Measurements from ENCODE around the gene CHID1. TPM values are rescaled to one million over a fixed set of nuclear protein-coding genes. Genes with fewer than 3 reads are reported as not detected.

CHID1 gene
- total and polyA plus RNA-seq, 2 of the 8 experiments (the other 6 are each of a cell fraction or from before 2014, with no cell fraction given): 81.2 to 88.5 TPM

DNA sequence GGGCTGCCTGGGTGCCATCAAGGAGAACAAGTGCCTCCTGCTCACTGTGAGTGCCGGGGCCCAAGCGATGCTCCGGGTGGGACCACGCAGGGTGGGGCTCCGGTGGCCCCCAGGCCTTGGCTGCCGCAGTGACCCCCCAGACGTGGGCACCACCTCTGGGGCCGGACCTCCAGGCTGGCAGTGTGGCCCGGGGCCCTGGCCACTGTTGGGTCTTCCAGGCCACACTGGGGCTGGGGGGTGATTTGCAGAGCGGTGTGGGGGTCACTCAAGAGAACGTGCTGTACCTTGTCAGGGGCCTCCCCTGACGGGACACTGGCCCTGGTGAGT, 48.0 kb downstream of the CHID1 start:
- POLR2A ChIA-PET (ENCODE audit: partially characterized antibody): interaction anchor here (1.2 to 13.8 kb wide), 6 partner anchors 10 to 49 kb away, joined by 4 to 234 read pairs (median 7); partner anchors contain the start of genes CD151, POLR2L and TSPAN4

More for the DNA sequence above, 48.0 kb downstream of the CHID1 start:
- H3K4me3 ChIP-seq (ENCODE audit: extremely low read depth in 1 of 4, insufficient read depth in 2 of 4, low read depth in 3 of 4, low read length in 4 of 4): peak overlapping the region in 1 of 4 experiments; percentile 22; a peak in 1 of 8 replicates
- no peaks in the 10 kb centered on the region for H3K79me2 ChIP-seq (ENCODE audit: control insufficient read depth in 1 of 2, insufficient read depth in 2 of 2, low read length in 2 of 2)
- H2AK5ac ChIP-seq (ENCODE audit: low read depth, low read length): no peak overlapping the region
- peaks cover 9 to 46% of the 10 kb centered on the region in 2 experiments for H4K20me1 ChIP-seq (replicated peaks in 1 of 2; ENCODE audit: control insufficient read depth in 1 of 2, insufficient read depth in 2 of 2, low read length in 2 of 2)
- H3K27me3 ChIP-seq (replicated peaks in 1 of 4; ENCODE audit: control insufficient read depth in 3 of 4, extremely low read depth in 1 of 4, insufficient read depth in 3 of 4, low read length in 3 of 4): peaks cover 0 to 2% (median 0%) of the 10 kb centered on the region in 4 experiments; a peak in 1 of 7 replicates
- FAIRE-seq (no peak), DNase-seq (ENCODE audit: low read depth in 1 of 2, low spot score in 2 of 2) (no peak)
- peak overlapping the region; percentile 69 for H4K91ac ChIP-seq (replicated peaks; ENCODE audit: insufficient read length, low read length)
- H3K4ac ChIP-seq (replicated peaks; ENCODE audit: insufficient read length, low read depth, low read length): peak overlapping the region; percentile 29
- peaks cover 0 to 4% (median 0%) of the 10 kb centered on the region in 4 experiments; a peak in 3 of 8 replicates for H3K36me3 ChIP-seq (ENCODE audit: control insufficient read depth in 2 of 4, insufficient read depth in 4 of 4, low read length in 3 of 4)
- H2BK12ac ChIP-seq (ENCODE audit: low read depth, low read length): no peak overlapping the region
- no peak overlapping the region; the same call in 1 of the 2 replicates for H3K18ac ChIP-seq (ENCODE audit: extremely low read depth, low read length)
- H4K5ac ChIP-seq (ENCODE audit: insufficient read length, low read depth, low read length): peak overlapping the region; percentile 15
- CTCF ChIA-PET (ENCODE audit: partially characterized antibody): interaction anchor here (1.6 to 10.5 kb wide), 4 partner anchors 11 to 192 kb away, joined by 4 to 74 read pairs (median 11); partner anchors contain the start of gene TSPAN4
- H3K4me2 ChIP-seq (ENCODE audit: insufficient read depth in 1 of 2, low read depth in 2 of 2, low read length in 2 of 2): peak overlapping the region; percentile 24 to 36; a peak in 1 of 4 replicates
- H2BK15ac ChIP-seq (ENCODE audit: low read length): no peak overlapping the region
- no peak overlapping the region for H3K27ac ChIP-seq (ENCODE audit: low read depth, low read length)
- H2BK120ac ChIP-seq (replicated peaks; ENCODE audit: low read depth, low read length): no peak overlapping the region
- no peaks in the 10 kb centered on the region for H3K23me2 ChIP-seq (ENCODE audit: low read depth, low read length)
- H3K79me1 ChIP-seq (ENCODE audit: low read depth, low read length): peaks cover 3% of the 10 kb centered on the region
- H3K4me1 ChIP-seq (replicated peaks in 1 of 4; ENCODE audit: control insufficient read depth in 3 of 4, insufficient read depth in 4 of 4, low read length in 3 of 4): peaks cover 0 to 31% (median 23%) of the 10 kb centered on the region in 4 experiments; a peak in 6 of 7 replicates
- H2BK5ac ChIP-seq (ENCODE audit: low read depth, low read length): no peak overlapping the region; the same call in 1 of the 2 replicates
- H4K8ac ChIP-seq (ENCODE audit: extremely low read depth, insufficient read depth, low read length): no peak overlapping the region; the same call in 1 of the 2 replicates
- H3K23ac ChIP-seq (ENCODE audit: insufficient read length): no peak overlapping the region
- no peaks in the 10 kb centered on the region for H3K9me3 ChIP-seq (ENCODE audit: insufficient read depth in 2 of 2, low read depth in 1 of 2, low read length in 1 of 2)
- no peak overlapping the region for H2AFZ ChIP-seq (ENCODE audit: low read length)
- no peak overlapping the region; a peak in 1 of 7 replicates for H3K9ac ChIP-seq (replicated peaks in 1 of 4; ENCODE audit: extremely low read depth in 1 of 4, low read depth in 3 of 4, low read length in 3 of 4)
- no peak overlapping the region for H3K56ac ChIP-seq (replicated peaks; ENCODE audit: insufficient read length, low read depth, low read length)
- 84% methylated on average over 10 of the region's 12 CpGs; no CpG with 5 or more reads in 1 of the 2 experiments for WGBS, 2 experiments (ENCODE audit: extremely low coverage in 1 of 2, insufficient coverage in 1 of 2, insufficient read length in 1 of 2, insufficient replicate concordance in 2 of 2, low coverage in 1 of 2, low lambda C conversion rate in 2 of 2, missing lambda C conversion rate in 1 of 2)
- H2BK20ac ChIP-seq (ENCODE audit: low read length): no peak overlapping the region
- TF ChIP-seq CBX8 (IDR thresholded peaks at IDR 0.05; ENCODE audit: borderline replicate concordance, low read depth, low read length) (no peak), CBX5 (IDR thresholded peaks at IDR 0.05; ENCODE audit: low read depth, low read length) (no peak), TAF7 (optimal IDR thresholded peaks at IDR 0.05; ENCODE audit: borderline replicate concordance, low read depth, low read length) (no peak), POLR2A (IDR thresholded peaks at IDR 0.05; ENCODE audit: control extremely low read depth in 1 of 2, low read depth in 2 of 2, low read length in 2 of 2) (peak in 1 of 2 experiments; percentile 9; a peak in 1 of 3 replicates)
- H3K14ac ChIP-seq (ENCODE audit: insufficient read length): no peak overlapping the region
